Measurements from ENCODE around the gene PCDHGC3.

DNA sequence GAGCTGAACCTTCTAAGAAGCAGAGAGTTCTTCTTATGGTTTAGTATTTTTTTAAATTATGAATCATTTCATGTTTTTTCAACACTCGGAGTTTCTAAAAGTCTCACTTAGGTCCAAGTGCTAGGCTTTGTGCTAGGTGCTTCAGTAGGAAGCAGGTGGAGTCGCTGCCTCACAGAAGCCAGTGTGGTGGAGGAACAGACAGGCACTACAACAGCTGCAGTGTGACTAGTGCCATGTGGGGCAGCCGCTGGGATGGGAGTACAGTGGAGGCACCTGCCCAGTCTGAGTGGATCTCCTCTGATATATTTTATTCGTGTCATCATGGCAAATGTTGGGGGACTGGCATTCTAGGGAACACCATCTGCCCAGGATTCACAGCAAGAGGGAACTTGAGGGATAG, 28.4 kb downstream of the PCDHGC3 start:
- TF ChIP-seq, protein P1, sequence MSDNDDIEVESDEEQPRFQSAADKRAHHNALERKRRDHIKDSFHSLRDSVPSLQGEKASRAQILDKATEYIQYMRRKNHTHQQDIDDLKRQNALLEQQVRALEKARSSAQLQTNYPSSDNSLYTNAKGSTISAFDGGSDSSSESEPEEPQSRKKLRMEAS (IDR thresholded peaks at IDR 0.05): no peak
- no peak for TF ChIP-seq RAD21 (IDR thresholded peaks at IDR 0.05)
- TF ChIP-seq, protein P2, sequence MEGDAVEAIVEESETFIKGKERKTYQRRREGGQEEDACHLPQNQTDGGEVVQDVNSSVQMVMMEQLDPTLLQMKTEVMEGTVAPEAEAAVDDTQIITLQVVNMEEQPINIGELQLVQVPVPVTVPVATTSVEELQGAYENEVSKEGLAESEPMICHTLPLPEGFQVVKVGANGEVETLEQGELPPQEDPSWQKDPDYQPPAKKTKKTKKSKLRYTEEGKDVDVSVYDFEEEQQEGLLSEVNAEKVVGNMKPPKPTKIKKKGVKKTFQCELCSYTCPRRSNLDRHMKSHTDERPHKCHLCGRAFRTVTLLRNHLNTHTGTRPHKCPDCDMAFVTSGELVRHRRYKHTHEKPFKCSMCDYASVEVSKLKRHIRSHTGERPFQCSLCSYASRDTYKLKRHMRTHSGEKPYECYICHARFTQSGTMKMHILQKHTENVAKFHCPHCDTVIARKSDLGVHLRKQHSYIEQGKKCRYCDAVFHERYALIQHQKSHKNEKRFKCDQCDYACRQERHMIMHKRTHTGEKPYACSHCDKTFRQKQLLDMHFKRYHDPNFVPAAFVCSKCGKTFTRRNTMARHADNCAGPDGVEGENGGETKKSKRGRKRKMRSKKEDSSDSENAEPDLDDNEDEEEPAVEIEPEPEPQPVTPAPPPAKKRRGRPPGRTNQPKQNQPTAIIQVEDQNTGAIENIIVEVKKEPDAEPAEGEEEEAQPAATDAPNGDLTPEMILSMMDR (IDR thresholded peaks at IDR 0.05; ENCODE audit: low read depth, low read length, missing input control): no peak
- TF ChIP-seq EGR1 (IDR thresholded peaks at IDR 0.05; ENCODE audit: low read depth in 2 of 2): no peak
- TF ChIP-seq RXRA (IDR thresholded peaks at IDR 0.05): no peak
- no peak for TF ChIP-seq HNF4A (conservative IDR thresholded peaks at IDR 0.05)
- no peak for TF ChIP-seq YY1 (IDR thresholded peaks at IDR 0.05)
- no peak for TF ChIP-seq SP1 (IDR thresholded peaks at IDR 0.05)
- TF ChIP-seq FOXA1 (IDR thresholded peaks at IDR 0.05): no peak

Data from liver (tissue), 3 donors.